PC-9 (cell line): ENCODE measurements around the gene EXO1. TPM values are rescaled to one million over a fixed set of nuclear protein-coding genes. Genes with fewer than 3 reads are reported as not detected.

ENCODE experiments used
- BruUV-seq: library from RNA; stranded (reverse); fragments of 400-500 nt; replicated peaks from 2 replicates; lab custom pipeline; 2021; lab: Mats Ljungman, UMichigan
- CTCF ChIA-PET: fragments of 300-600 bp; sonication (Branson Sonifier 250); formaldehyde crosslinking; loops from one replicate; lab custom pipeline; 2022; ENCODE audit warnings: antibody characterized with exemption; lab: Charles Lee
- POLR2A ChIA-PET: fragments of 300-600 bp; sonication (Branson Sonifier 250); formaldehyde crosslinking; loops from one replicate; lab custom pipeline; 2022; ENCODE audit warnings: antibody characterized with exemption; ENCODE audit not compliant: unreplicated experiment; lab: Charles Lee
- DNase-seq, 2 experiments: peaks; one replicate each; pipeline versions ENCODE4 v3.0.0 to v3.0.0-alpha.2; 2015 to 2022; ENCODE audit warnings: mixed read lengths in 1 of 2
- H2AFZ ChIP-seq: fragments of 200-600 bp; sonication (generic); 2 replicates; pipeline ENCODE4 v1.8.1; 2017; ENCODE audit warnings: antibody characterized with exemption
- H3F3A ChIP-seq: fragments of 200-600 bp; sonication (generic); 2 replicates; pipeline ENCODE4 v1.8.1; 2017; ENCODE audit warnings: antibody characterized with exemption, mild to moderate bottlenecking, low read depth; ENCODE audit not compliant: insufficient read depth
- H3K27ac ChIP-seq: fragments of 200-600 bp; sonication (generic); 2 replicates; pipeline ENCODE4 v1.6.1; 2016; ENCODE audit warnings: mixed run types
- H3K27me3 ChIP-seq: fragments of 200-600 bp; sonication (generic); 2 replicates; pipeline ENCODE4 v1.6.1; 2016; ENCODE audit warnings: low read depth, mixed run types; ENCODE audit not compliant: insufficient read depth
- H3K36me3 ChIP-seq: fragments of 200-600 bp; sonication (generic); 2 replicates; pipeline ENCODE4 v1.6.1; 2016; ENCODE audit warnings: low read depth, mixed run types
- H3K4me1 ChIP-seq: fragments of 200-600 bp; sonication (generic); replicated peaks from 2 replicates; pipeline ENCODE4 v1.6.1; 2016; ENCODE audit warnings: mixed run types; ENCODE audit not compliant: insufficient read depth
- H3K4me2 ChIP-seq: fragments of 200-600 bp; sonication (generic); 2 replicates; pipeline ENCODE4 v1.6.1; 2017; ENCODE audit warnings: mixed run types
- H3K4me3 ChIP-seq: fragments of 200-600 bp; sonication (generic); 2 replicates; pipeline ENCODE4 v1.6.1; 2016; ENCODE audit warnings: mixed run types
- H3K79me2 ChIP-seq: fragments of 200-600 bp; sonication (generic); 2 replicates; pipeline ENCODE4 v1.6.1; 2017; ENCODE audit warnings: low read depth, mixed run types
- H3K9me2 ChIP-seq: fragments of 200-600 bp; sonication (generic); 2 replicates; pipeline ENCODE4 v1.8.1; 2017; ENCODE audit warnings: mild to moderate bottlenecking; ENCODE audit not compliant: insufficient read depth
- H3K9me3 ChIP-seq: fragments of 200-600 bp; sonication (generic); 2 replicates; pipeline ENCODE4 v1.8.1; 2016; ENCODE audit warnings: low read depth; ENCODE audit not compliant: insufficient read depth
- H4K20me1 ChIP-seq: fragments of 200-600 bp; sonication (generic); 2 replicates; pipeline ENCODE4 v1.8.1; 2017; ENCODE audit not compliant: insufficient read depth
- EZH2 ChIP-seq: fragments of 200-600 bp; sonication (generic); IDR thresholded peaks from 2 replicates; pipeline ENCODE4 v1.8.0; 2017; ENCODE audit warnings: antibody characterized with exemption, low read depth
- intact Hi-C: fragments of 100-400 bp; cut with micrococcal nuclease; formaldehyde crosslinking; loops from one replicate; pipeline ENCODE4 v1.10.0; 2022; ENCODE audit not compliant: unreplicated experiment
- total RNA-seq: library from RNA; stranded (reverse); gene quantifications from 2 replicates; pipeline ENCODE4 v1.2.3, GENCODE V29; 2021
- TF ChIP-seq, protein P1 (sequence below): fragments of 200-600 bp; sonication (generic); conservative IDR thresholded peaks from 2 replicates; pipeline ENCODE4 v1.6.1; 2017; ENCODE audit warnings: mixed run types, antibody characterized with exemption, mild to moderate bottlenecking, moderate library complexity

The EXO1 gene
- total RNA-seq, 1 experiment from 2014 or later = 32.1 TPM

DNA sequence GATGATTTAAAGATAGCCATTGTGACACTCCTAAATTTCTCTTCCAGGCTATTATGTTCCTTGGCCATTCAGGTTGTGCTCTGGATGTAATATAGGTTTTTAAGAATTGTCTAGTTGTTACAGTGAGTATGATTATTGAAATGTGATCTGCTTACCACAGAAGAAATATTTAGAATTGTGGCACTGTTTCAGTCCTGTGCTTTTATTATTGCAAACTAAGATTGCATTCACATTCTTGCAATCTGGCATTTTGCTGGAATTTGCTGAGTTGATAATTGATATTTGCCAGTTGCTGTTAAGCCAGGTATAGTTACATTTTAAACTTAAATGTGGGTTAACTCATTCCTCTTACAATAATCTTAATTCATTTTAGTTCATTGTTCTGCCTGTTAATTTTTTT, 22.3 kb downstream of the EXO1 start:
- DNase-seq = no peak
- Histone ChIP-seq H3K9me3 (no peaks in the 10 kb centered on the region), H3K4me3 (no peak overlapping the region), H3F3A (no peaks in the 10 kb centered on the region), H2AFZ (no peak overlapping the region), H4K20me1 (no peaks in the 10 kb centered on the region), H3K4me2 (no peak overlapping the region), H3K79me2 (no peaks in the 10 kb centered on the region), H3K4me1 (no peaks in the 10 kb centered on the region), H3K27me3 (no peaks in the 10 kb centered on the region), H3K27ac (no peak overlapping the region), H3K36me3 (peaks cover 19% of the 10 kb centered on the region; the same call in 1 of the 2 replicates), H3K9me2 (peaks cover 5% of the 10 kb centered on the region)
- BruUV-seq = no TSS peak
- no peak for TF ChIP-seq EZH2
- TF ChIP-seq, protein P1, sequence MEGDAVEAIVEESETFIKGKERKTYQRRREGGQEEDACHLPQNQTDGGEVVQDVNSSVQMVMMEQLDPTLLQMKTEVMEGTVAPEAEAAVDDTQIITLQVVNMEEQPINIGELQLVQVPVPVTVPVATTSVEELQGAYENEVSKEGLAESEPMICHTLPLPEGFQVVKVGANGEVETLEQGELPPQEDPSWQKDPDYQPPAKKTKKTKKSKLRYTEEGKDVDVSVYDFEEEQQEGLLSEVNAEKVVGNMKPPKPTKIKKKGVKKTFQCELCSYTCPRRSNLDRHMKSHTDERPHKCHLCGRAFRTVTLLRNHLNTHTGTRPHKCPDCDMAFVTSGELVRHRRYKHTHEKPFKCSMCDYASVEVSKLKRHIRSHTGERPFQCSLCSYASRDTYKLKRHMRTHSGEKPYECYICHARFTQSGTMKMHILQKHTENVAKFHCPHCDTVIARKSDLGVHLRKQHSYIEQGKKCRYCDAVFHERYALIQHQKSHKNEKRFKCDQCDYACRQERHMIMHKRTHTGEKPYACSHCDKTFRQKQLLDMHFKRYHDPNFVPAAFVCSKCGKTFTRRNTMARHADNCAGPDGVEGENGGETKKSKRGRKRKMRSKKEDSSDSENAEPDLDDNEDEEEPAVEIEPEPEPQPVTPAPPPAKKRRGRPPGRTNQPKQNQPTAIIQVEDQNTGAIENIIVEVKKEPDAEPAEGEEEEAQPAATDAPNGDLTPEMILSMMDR = no peak
- intact Hi-C loops = no loop called here
- ChIA-PET POLR2A (no interaction called here), CTCF (no interaction called here)

DNA sequence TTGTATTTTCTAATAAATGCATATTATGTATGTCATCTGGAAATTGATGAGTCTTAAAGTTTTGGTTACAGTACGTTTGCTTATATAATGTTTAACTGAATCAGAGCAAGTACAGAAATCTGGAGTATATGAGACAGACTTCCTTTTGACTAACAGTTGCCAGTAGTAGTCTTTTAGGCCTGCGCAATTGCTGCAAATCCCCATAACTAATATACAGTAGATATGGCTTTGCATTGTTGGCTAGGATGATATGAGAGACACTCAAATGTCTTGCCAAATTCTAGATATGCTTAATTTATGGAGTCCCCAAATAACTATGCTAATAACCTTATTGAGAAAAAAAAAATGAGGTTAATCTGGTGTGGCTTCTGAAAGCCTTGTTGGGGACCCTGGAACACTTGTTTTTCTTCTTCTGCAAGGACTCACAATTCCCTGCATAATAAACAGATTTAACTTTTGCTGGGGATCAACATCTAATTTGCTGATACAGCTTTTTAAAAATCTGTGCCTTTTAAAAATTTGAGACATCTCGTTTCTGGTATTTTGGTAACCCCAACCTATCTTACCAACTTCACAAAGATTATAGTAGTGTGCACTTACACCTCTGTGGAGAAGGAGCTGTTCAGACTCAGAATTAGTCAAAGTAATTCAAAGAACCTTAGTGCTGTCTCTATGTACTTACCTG, 22.9 kb downstream of the EXO1 start:
- POLR2A ChIA-PET = no interaction called here

DNA sequence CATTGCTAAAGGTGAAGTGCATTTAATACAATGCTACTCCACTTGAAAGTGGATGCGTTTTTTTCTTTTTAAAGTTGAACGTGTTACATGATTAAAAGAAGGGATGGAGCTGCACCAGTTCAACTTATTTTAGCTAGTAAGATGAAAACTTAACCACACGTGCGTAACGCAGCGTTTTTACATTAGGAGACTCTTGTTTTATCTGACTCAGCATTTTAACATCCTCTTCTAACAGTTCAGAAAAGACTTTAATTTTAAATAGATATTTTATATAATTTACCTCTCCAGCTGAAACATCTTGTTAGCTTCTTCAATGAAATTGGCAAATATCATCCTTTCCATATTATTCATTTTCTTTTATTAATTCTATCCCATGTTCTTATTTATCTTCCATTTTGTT, 33.4 kb downstream of the EXO1 start:
- Histone ChIP-seq H3K9me3 (no peaks in the 10 kb centered on the region), H2AFZ (no peak overlapping the region), H3K4me3 (no peak overlapping the region), H3K4me2 (no peak overlapping the region), H4K20me1 (no peaks in the 10 kb centered on the region), H3K27me3 (no peaks in the 10 kb centered on the region), H3F3A (no peaks in the 10 kb centered on the region), H3K27ac (no peak overlapping the region), H3K4me1 (no peaks in the 10 kb centered on the region), H3K79me2 (no peaks in the 10 kb centered on the region), H3K36me3 (no peaks in the 10 kb centered on the region), H3K9me2 (no peaks in the 10 kb centered on the region)
- BruUV-seq = no TSS peak
- DNase-seq = no peak
- TF ChIP-seq, protein P1 = no peak
- no peak for TF ChIP-seq EZH2
- intact Hi-C loops = no loop called here
- ChIA-PET CTCF (no interaction called here), POLR2A (no interaction called here)

More for the DNA sequence above, 22.9 kb downstream of the EXO1 start:
- H3K27ac ChIP-seq = no peak overlapping the region
- no peaks in the 10 kb centered on the region for H4K20me1 ChIP-seq
- DNase-seq = no peak
- no peaks in the 10 kb centered on the region for H3F3A ChIP-seq
- H3K36me3 ChIP-seq = peaks cover 19% of the 10 kb centered on the region; the same call in 1 of the 2 replicates
- TF ChIP-seq EZH2 = no peak
- TF ChIP-seq, protein P1 = no peak
- H3K4me2 ChIP-seq = no peak overlapping the region
- no peaks in the 10 kb centered on the region for H3K27me3 ChIP-seq
- no peaks in the 10 kb centered on the region for H3K9me3 ChIP-seq
- H3K4me3 ChIP-seq = no peak overlapping the region
- peaks cover 5% of the 10 kb centered on the region for H3K9me2 ChIP-seq
- CTCF ChIA-PET = no interaction called here
- no peak overlapping the region for H2AFZ ChIP-seq
- H3K4me1 ChIP-seq = no peaks in the 10 kb centered on the region
- intact Hi-C loops = no loop called here
- H3K79me2 ChIP-seq = no peaks in the 10 kb centered on the region
- no TSS peak for BruUV-seq
